ENCODE measurements around the gene CSK. TPM values are rescaled to one million over a fixed set of nuclear protein-coding genes. Genes with fewer than 3 reads are reported as not detected.

CSK gene
- total RNA-seq, 1 donor from 2014 or later: 34.0 TPM

DNA sequence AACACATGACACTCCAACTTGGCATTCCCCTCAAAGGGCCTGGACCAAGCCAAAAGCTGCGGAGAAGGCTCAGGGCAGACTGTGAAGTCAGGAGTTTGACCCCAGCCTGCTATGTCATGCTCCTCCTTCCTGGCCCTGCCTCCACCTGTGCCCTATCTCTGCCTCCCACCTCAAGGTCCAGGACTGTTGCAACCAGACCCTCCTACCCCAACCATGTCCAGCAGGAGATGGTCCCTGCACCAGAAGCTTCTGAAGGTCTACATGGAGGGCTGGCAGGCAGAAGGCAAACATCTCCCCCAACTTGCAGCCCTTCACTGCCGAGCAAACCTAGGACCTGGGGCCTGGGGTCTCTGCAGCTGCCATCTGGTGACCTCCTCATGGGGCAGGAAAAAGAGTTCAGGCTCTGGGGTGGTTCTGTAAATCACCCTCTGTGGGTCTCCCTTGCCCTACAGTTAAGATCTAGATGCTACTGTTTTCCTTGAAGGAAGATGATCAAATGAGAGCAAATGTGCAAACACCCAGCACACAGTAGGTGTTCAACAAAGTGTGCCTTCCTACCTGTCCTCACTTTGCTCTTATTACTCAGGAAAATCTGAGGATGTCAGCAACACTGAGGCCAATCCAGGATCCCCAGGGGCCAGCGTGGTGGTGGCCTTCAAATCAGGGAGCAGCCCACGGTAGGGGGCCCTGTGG is 11.5 kb upstream of the CSK start:
- Histone ChIP-seq H3K9me3 (replicated peaks) (no peaks in the 10 kb centered on the region), H3K27me3 (ENCODE audit: low read depth) (peaks cover 7% of the 10 kb centered on the region), H3K27ac (replicated peaks) (no peak overlapping the region), H3K4me3 (no peak overlapping the region), H3K36me3 (no peaks in the 10 kb centered on the region), H3K4me1 (peaks cover 16% of the 10 kb centered on the region)
- intact Hi-C loops (cut with micrococcal nuclease): loop anchor here (5.0 kb wide), 1 partner anchor 177 kb away; no protein-coding TSS in a partner anchor
- TF ChIP-seq, protein P1, sequence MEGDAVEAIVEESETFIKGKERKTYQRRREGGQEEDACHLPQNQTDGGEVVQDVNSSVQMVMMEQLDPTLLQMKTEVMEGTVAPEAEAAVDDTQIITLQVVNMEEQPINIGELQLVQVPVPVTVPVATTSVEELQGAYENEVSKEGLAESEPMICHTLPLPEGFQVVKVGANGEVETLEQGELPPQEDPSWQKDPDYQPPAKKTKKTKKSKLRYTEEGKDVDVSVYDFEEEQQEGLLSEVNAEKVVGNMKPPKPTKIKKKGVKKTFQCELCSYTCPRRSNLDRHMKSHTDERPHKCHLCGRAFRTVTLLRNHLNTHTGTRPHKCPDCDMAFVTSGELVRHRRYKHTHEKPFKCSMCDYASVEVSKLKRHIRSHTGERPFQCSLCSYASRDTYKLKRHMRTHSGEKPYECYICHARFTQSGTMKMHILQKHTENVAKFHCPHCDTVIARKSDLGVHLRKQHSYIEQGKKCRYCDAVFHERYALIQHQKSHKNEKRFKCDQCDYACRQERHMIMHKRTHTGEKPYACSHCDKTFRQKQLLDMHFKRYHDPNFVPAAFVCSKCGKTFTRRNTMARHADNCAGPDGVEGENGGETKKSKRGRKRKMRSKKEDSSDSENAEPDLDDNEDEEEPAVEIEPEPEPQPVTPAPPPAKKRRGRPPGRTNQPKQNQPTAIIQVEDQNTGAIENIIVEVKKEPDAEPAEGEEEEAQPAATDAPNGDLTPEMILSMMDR (IDR thresholded peaks at IDR 0.05; ENCODE audit: borderline replicate concordance): no peak
- no peak for DNase-seq

DNA sequence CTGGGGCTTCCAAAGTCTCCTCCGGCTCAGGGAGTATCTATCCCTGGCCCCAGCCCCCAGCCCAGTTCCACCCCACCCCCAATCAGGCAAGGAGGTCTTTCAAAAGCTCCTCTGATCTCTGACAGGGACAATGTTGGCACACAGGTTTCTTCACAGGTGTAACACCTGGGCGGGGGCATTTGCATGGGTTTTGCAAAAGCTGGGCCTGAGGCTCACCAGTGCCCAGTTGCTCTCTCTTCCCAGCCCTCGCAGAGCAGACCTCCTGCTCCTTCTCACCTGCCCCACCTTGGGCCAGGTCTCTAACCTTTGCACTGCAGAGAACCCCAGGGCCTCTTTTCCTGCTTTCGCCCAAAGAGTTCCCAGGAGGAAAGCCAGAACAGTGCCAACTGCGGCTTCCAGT is 8.6 kb upstream of the CSK start:
- intact Hi-C loops (cut with micrococcal nuclease): loop anchor here (5.0 kb wide), 1 partner anchor 174 kb away; no protein-coding TSS in a partner anchor
- Histone ChIP-seq H3K27me3 (ENCODE audit: low read depth) (no peaks in the 10 kb centered on the region), H3K36me3 (no peaks in the 10 kb centered on the region), H3K9me3 (replicated peaks) (no peaks in the 10 kb centered on the region), H3K4me1 (peaks cover 26% of the 10 kb centered on the region), H3K27ac (replicated peaks) (no peak overlapping the region), H3K4me3 (no peak overlapping the region)
- TF ChIP-seq, protein P1 (IDR thresholded peaks at IDR 0.05; ENCODE audit: borderline replicate concordance): no peak
- no peak for DNase-seq

DNA sequence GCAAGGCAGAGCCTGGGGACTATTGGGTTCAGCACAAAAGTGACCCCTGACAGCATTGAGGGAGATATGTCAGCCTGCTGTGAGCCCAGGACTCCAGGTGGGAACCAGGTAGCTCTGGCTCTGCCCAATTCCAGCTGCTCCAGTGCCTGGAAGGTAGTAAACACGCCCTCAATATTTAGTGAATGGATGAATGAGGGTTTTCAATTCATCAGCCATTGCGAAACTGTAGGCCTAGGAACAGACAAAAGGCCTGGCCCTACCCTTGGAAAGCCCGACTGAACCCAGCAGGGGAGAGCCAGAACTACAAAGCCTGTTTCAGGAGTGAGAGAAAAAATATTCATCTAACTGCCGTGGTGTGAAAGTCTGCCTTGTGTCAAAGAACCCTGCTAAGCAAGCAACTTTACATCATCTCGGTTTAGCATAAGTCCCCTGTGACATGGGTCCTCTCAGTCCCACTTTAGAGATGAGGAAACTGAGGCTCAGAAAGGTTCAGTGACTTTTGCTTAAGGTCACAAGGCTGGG is 8.1 kb upstream of the CSK start:
- DNase-seq: no peak

DNA sequence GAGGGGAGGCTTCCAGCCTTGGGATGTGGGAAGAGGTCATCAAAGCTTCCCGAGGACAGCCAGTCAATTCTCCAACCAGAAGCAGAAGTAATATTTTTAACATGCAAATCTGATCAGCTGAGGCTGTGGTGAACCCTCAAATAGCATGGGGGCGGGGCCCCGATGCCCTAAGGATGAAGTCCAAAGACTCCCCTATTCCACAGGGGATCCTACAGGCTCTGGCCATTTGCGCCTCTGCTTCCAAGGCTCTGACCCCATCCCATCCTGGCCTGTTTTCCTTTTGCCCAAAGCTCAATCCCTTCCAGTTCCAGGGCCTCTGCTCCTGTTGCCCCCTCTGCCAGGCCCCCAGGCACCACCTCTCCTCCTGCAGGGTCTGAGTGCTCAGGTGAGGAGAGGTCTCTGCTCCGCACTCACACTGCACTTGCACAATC is 6.7 kb upstream of the CSK start:
- TF ChIP-seq, protein P1 (IDR thresholded peaks at IDR 0.05; ENCODE audit: borderline replicate concordance): no peak
- H3K4me1 ChIP-seq: peaks cover 21% of the 10 kb centered on the region
- intact Hi-C loops (cut with micrococcal nuclease): no loop called here
- H3K27ac ChIP-seq (replicated peaks): no peak overlapping the region
- DNase-seq: no peak
- H3K9me3 ChIP-seq (replicated peaks): no peaks in the 10 kb centered on the region
- H3K27me3 ChIP-seq (ENCODE audit: low read depth): no peaks in the 10 kb centered on the region
- no peak overlapping the region for H3K4me3 ChIP-seq
- H3K36me3 ChIP-seq: no peaks in the 10 kb centered on the region

More for the DNA sequence above, 8.1 kb upstream of the CSK start:
- intact Hi-C loops (cut with micrococcal nuclease): loop anchor here (5.0 kb wide), 1 partner anchor 174 kb away; no protein-coding TSS in a partner anchor
- no peaks in the 10 kb centered on the region for H3K27me3 ChIP-seq (ENCODE audit: low read depth)
- no peak overlapping the region for H3K27ac ChIP-seq (replicated peaks)
- no peaks in the 10 kb centered on the region for H3K9me3 ChIP-seq (replicated peaks)
- H3K4me1 ChIP-seq: peaks cover 22% of the 10 kb centered on the region
- TF ChIP-seq, protein P1 (IDR thresholded peaks at IDR 0.05; ENCODE audit: borderline replicate concordance): no peak
- no peak overlapping the region for H3K4me3 ChIP-seq
- no peaks in the 10 kb centered on the region for H3K36me3 ChIP-seq

DNA sequence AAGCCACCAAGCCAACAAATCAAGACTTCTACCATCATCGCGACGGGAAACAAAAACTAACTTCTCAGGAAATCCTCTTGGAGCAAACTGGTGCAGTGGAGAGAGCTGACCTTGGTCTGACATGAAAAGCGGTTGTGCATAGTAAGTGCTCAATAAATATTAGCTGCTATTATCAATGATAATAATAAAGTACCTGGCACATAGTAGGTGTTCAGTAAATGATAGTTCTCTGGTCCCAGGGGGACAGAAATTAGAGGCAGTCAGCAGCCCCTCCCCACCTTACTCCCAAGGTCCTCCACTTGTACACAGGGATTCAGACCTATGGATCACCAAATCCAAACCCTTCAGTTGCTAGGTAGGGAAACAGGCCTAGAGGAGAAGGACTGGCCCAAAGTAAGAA is 6.0 kb upstream of the CSK start:
- H3K4me1 ChIP-seq: peaks cover 25% of the 10 kb centered on the region
- H3K27me3 ChIP-seq (ENCODE audit: low read depth): no peaks in the 10 kb centered on the region
- TF ChIP-seq, protein P1 (IDR thresholded peaks at IDR 0.05; ENCODE audit: borderline replicate concordance): no peak
- no peak overlapping the region for H3K27ac ChIP-seq (replicated peaks)
- H3K9me3 ChIP-seq (replicated peaks): no peaks in the 10 kb centered on the region
- no peaks in the 10 kb centered on the region for H3K36me3 ChIP-seq
- intact Hi-C loops (cut with micrococcal nuclease): no loop called here
- no peak overlapping the region for H3K4me3 ChIP-seq
- no peak for DNase-seq

Measured in left ventricle myocardium inferior (tissue), 1 donor.